Lower lobe of right lung (tissue), 2 donors: Measurements from ENCODE around the gene ECSIT. TPM values are rescaled to one million over a fixed set of nuclear protein-coding genes. Genes with fewer than 3 reads are reported as not detected.

ENCODE experiments used
- ATAC-seq, 2 donors: fragments of 200-7000 bp; cut with Tn5 transposase; one replicate each; pipeline ENCODE4 v1.9.1; 2020 to 2022; ENCODE audit warnings: mild to moderate bottlenecking in 2 of 2, moderate library complexity in 2 of 2
- DNase-seq: peaks from one replicate; pipeline ENCODE4 v3.0.0-alpha.2; 2020
- H3K27ac ChIP-seq: fragments of 200-600 bp; one replicate; pipeline ENCODE4 v1.8.0; 2022
- H3K27me3 ChIP-seq: fragments of 200-600 bp; one replicate; pipeline ENCODE4 v1.8.0; 2022; ENCODE audit warnings: low read depth
- H3K36me3 ChIP-seq: fragments of 200-600 bp; one replicate; pipeline ENCODE4 v1.8.0; 2022; ENCODE audit warnings: mild to moderate bottlenecking
- H3K4me1 ChIP-seq: fragments of 200-600 bp; one replicate; pipeline ENCODE4 v1.8.0; 2022
- H3K4me3 ChIP-seq: fragments of 200-600 bp; one replicate; pipeline ENCODE4 v1.8.0; 2022; ENCODE audit warnings: mild to moderate bottlenecking
- H3K9me3 ChIP-seq: fragments of 200-600 bp; one replicate; pipeline ENCODE4 v1.8.0; 2022
- CTCF ChIP-seq: fragments of 200-600 bp; IDR thresholded peaks from one replicate; pipeline ENCODE4 v1.8.0; 2022; ENCODE audit warnings: antibody characterized with exemption, mild to moderate bottlenecking
- intact Hi-C: fragments of 100-400 bp; cut with DNase I; formaldehyde crosslinking; loops from one replicate; pipeline ENCODE4 v1.11.0; 2022
- total RNA-seq: library from RNA; stranded (reverse); fragmentation: NEBNext Ultra II Directional; extraction: Animal tissue kit (Norgen Biotek cat#: 25700); gene quantifications from one replicate; pipeline ENCODE4 v1.2.1, GENCODE V29; 2021
- donor health status: DM: no; HTN: yes; CAD: no; lungs with severe emphysema.

Gene ECSIT
- total RNA-seq, 1 donor from 2014 or later = 38.7 TPM

GRCh38 chr19:11483366-11484111 lies 45.4 kb downstream of the ECSIT start:
- TF ChIP-seq CTCF = no peak
- Histone ChIP-seq H3K27ac (no peak overlapping the region), H3K4me3 (peak overlapping the region; percentile 49), H3K4me1 (peaks cover 42% of the 10 kb centered on the region), H3K36me3 (peaks cover 15% of the 10 kb centered on the region), H3K27me3 (peaks cover 47% of the 10 kb centered on the region), H3K9me3 (no peaks in the 10 kb centered on the region)
- ATAC-seq (no peak), DNase-seq (no peak)
- intact Hi-C loops = no loop called here

- peak overlapping the region; percentile 49 for H3K4me3 ChIP-seq
These were observed 46.4 kb downstream of the ECSIT start for GRCh38 chr19:11482384-11483050.

GRCh38 chr19:11481534-11482383 lies 47.2 kb downstream of the ECSIT start:
- Histone ChIP-seq H3K9me3 (no peaks in the 10 kb centered on the region), H3K27me3 (peaks cover 47% of the 10 kb centered on the region), H3K4me3 (peak overlapping the region; percentile 49), H3K27ac (no peak overlapping the region), H3K4me1 (peaks cover 42% of the 10 kb centered on the region), H3K36me3 (peaks cover 6% of the 10 kb centered on the region)
- intact Hi-C loops = no loop called here
- DNase-seq (peak; percentile 67), ATAC-seq (peak; percentile 69 to 73)
- TF ChIP-seq CTCF = no peak

More at GRCh38 chr19:11482384-11483050, 46.4 kb downstream of the ECSIT start:
- peaks cover 42% of the 10 kb centered on the region for H3K4me1 ChIP-seq
- no peak overlapping the region for H3K27ac ChIP-seq
- DNase-seq (peak; percentile 92), ATAC-seq (peak; percentile 93)
- H3K36me3 ChIP-seq = peaks cover 13% of the 10 kb centered on the region
- H3K27me3 ChIP-seq = peaks cover 47% of the 10 kb centered on the region
- peak; percentile 96 for TF ChIP-seq CTCF
- no peaks in the 10 kb centered on the region for H3K9me3 ChIP-seq
- intact Hi-C loops = no loop called here

GRCh38 chr19:11480715-11481533 lies 48.0 kb downstream of the ECSIT start, which contains the start of gene ELAVL3:
ELAVL3 (minus strand) TSS chr19:11481046; CDS start chr19:11480608, 438 bp downstream.
- no peak within 1 kb of the TSS for H3K27ac ChIP-seq
- TF ChIP-seq CTCF = no peak
- H3K36me3 ChIP-seq = peaks cover 6% of the 10 kb centered on the region
- no peaks in the 10 kb centered on the region for H3K9me3 ChIP-seq
- H3K4me3 ChIP-seq = peak within 1 kb of the TSS; percentile 49
- peaks cover 42% of the 10 kb centered on the region for H3K4me1 ChIP-seq
- intact Hi-C loops = no loop called here
- H3K27me3 ChIP-seq = peaks cover 47% of the 10 kb centered on the region
- ATAC-seq (no peak), DNase-seq (no peak)
